WTC11 (cell line): Measurements from ENCODE around the gene EGFR.

ENCODE experiments used
- NFYB ChIP-seq: sonication (generic); formaldehyde crosslinking; conservative IDR thresholded peaks from 2 replicates; pipeline ENCODE4 v1.8.0; 2022; ENCODE audit warnings: low read depth, missing genetic modification reagents
- TF ChIP-seq, protein P1 (sequence below): fragments of 200-600 bp; IDR thresholded peaks from 2 replicates; pipeline ENCODE4 v1.8.0; 2022; ENCODE audit warnings: antibody characterized with exemption

DNA sequence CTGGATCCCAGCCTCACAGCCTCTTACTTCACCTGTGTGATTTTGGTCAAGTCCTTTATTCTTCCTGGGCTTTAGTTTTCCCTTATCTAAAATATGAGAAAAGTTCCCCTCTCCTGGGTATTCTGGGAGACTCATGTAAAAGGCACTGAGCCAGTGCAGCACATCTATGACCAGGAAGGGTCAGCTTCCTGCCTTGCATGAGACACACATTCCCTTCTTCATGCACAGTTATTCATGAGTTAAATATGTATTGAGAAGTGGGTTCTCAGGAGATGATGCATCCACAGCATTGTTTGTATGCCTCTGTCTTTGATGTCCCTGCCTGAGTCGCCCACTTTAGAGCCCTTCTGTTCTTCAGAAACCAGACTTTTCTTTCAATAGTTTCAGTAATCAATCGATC, 33.3 kb downstream of the EGFR start:
- TF ChIP-seq, protein P1, sequence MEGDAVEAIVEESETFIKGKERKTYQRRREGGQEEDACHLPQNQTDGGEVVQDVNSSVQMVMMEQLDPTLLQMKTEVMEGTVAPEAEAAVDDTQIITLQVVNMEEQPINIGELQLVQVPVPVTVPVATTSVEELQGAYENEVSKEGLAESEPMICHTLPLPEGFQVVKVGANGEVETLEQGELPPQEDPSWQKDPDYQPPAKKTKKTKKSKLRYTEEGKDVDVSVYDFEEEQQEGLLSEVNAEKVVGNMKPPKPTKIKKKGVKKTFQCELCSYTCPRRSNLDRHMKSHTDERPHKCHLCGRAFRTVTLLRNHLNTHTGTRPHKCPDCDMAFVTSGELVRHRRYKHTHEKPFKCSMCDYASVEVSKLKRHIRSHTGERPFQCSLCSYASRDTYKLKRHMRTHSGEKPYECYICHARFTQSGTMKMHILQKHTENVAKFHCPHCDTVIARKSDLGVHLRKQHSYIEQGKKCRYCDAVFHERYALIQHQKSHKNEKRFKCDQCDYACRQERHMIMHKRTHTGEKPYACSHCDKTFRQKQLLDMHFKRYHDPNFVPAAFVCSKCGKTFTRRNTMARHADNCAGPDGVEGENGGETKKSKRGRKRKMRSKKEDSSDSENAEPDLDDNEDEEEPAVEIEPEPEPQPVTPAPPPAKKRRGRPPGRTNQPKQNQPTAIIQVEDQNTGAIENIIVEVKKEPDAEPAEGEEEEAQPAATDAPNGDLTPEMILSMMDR, result no peak
- no peak for TF ChIP-seq NFYB (CRISPR knock-in tag)
